Cardiac fibroblast (primary cell): Measurements from ENCODE around the gene EPGN.

Source experiments
- DNase-seq, 2 donors: peaks; one replicate each; pipeline versions ENCODE4 v3.0.0 to v3.0.0-alpha.2; 2010; ENCODE audit warnings: low read depth in 2 of 2
- H3K4me3 ChIP-seq, 2 donors: replicated peaks in 1 of 2; 1 replicate in 1 of 2; 2 replicates in 1 of 2; pipeline ENCODE4 v1.5.1; 2011; ENCODE audit warnings: low read depth in 2 of 2, low read length in 2 of 2, mild to moderate bottlenecking in 2 of 2, moderate library complexity in 1 of 2
- CTCF ChIP-seq: IDR thresholded peaks from one replicate; pipeline ENCODE4 v1.5.1; 2011; ENCODE audit warnings: low read depth, mild to moderate bottlenecking, low read length, inconsistent platforms

EPGN gene

DNA sequence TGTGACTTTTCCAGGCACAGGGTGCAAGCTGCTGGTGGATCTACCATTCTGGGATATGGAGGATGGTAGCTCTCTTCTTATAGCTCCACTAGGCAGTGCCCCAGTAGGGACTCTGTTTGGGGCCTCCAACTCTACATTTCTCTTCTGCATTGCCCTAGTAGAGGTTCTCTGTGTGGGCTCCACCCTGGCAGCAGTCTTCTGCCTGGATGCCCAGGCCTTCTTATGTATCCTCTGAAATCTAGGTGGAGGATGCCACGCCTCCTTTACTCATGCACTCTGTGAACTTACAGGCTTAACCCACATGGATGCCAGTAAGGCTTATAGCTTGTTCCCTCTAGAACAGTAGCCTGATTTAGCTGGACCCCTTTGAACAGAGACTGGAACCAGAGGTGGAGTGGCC, 35.8 kb downstream of the EPGN start:
- DNase-seq: no peak
- H3K4me3 ChIP-seq: no peak overlapping the region
- TF ChIP-seq CTCF: no peak

DNA sequence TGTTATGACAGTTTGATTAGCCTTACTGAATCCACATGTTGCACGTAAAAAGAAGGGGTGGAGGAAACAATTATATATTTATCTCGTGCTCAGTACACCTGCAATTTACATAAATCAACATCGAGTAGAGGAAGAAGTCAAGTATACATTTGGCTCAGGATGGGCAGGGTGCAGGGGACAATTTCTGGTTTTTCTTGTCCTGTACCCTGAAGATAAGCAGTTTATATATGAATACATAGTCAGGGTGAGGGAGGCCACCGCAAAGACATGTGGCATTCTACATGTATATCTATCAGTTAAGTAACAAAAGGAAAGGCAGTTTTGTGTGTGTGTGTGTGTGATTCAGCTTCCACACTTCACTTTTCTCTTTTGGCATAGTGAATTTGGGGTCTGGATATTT, 45.6 kb downstream of the EPGN start:
- TF ChIP-seq CTCF: no peak
- DNase-seq: no peak
- H3K4me3 ChIP-seq: no peak overlapping the region

DNA sequence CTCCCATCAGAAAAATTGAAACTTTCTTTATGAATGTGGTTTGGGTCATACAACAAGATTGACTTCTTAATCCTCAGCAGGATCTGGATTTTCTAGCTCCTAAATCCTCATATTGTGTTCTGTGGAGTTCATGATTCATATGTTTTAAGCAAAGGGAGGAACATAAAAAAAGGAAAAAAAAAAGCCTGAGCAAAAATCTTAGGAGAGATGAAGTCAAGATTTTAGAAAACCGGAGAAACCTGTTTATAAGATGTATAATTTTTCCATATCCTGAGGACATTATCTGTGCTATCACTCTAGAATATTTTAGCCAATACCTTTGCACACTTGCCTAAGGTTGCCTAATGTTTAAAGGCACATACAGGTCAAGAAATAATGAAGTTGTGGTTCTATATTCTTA, 49.7 kb downstream of the EPGN start:
- DNase-seq: no peak

GRCh38 chr4:74361671-74362070, 53.4 kb downstream of the EPGN start:
- DNase-seq: no peak
- H3K4me3 ChIP-seq: no peak overlapping the region
- TF ChIP-seq CTCF: no peak

More for the DNA sequence above, 49.7 kb downstream of the EPGN start:
- no peak for TF ChIP-seq CTCF
- no peak overlapping the region for H3K4me3 ChIP-seq

GRCh38 chr4:74362347-74362746, 54.1 kb downstream of the EPGN start:
- H3K4me3 ChIP-seq: no peak overlapping the region
- peak in 1 of 2 donors; percentile 50 for DNase-seq
- TF ChIP-seq CTCF: no peak

DNA sequence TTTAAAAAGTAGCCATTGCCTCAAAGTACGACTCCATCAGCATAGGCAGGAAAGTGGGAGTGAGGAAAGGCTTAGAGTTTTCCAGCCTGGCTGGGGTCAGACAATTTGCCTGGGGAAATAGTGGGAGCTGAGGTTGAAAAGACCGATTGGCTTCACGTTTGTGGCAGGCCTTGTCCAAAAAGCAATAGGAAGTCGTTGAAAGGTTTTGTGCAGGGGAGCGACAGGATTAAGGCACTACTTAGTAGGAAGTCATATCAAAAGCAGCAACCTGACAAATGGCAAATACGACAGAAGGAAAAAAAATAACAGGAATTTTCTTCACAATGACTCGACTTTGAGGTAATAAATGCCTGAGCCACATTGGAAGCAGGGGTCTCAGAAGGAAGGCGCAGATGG, 56.0 kb downstream of the EPGN start:
- peak overlapping the region in 1 of 2 donors; percentile 68 for H3K4me3 ChIP-seq
- no peak for TF ChIP-seq CTCF

DNA sequence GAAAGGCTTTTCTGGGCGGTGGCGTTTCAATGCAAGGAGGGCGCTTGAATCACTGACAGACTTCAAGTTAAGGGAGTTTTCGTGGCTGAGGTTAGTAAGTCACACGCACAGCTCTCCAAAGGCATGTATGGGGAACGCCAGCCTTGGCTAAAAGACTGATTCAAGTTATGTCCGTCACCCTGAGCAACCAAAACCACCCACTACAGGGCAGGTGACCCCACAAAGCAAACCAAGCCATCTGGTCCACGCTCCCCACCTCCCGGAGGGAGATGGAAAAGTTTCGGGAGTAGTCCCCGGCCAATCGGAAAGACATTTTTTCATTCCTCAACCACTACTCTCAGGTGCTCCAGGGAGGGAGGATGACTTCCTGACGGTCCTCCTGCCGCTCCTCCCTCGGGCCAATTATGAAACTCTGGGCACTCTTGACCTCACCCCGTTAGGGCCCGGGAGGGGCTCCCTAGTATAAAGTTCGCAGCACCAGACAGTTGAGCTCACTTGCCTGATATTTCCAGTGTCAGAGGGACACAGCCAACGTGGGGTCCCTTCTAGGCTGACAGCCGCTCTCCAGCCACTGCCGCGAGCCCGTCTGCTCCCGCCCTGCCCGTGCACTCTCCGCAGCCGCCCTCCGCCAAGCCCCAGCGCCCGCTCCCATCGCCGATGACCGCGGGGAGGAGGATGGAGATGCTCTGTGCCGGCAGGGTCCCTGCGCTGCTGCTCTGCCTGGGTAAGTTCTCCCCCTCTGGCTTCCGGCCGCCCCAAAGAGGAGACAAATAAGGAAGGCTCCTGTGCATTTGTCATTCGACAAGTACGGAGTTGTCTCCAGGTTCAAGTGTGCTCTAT, 56.6 kb downstream of the EPGN start, which contains the start of gene EREG:
Gene EREG, plus strand, starts transcription at position 494 of the 840 bp plus-strand sequence. Its CDS starts 164 bp downstream, at position 658.
- peak within 1 kb of the TSS; percentile 56 to 68 for H3K4me3 ChIP-seq
- TF ChIP-seq CTCF: no peak
- DNase-seq: peak; percentile 55 to 88

More for the DNA sequence above, 56.0 kb downstream of the EPGN start:
- no peak for DNase-seq
